Lung (tissue), 12 donors: Measurements from ENCODE around the gene ALK. TPM values are rescaled to one million over a fixed set of nuclear protein-coding genes. Genes with fewer than 3 reads are reported as not detected.

Experiments used
- ATAC-seq: fragments of 200-7000 bp; cut with Tn5 transposase; one replicate; pipeline ENCODE4 v1.9.1; 2020; ENCODE audit warnings: moderate number of reproducible peaks; ENCODE audit not compliant: insufficient read depth, low FRiP score
- DNase-seq, 3 donors: peaks; one replicate each; pipeline ENCODE4 v3.0.0-alpha.2; 2013 to 2017
- H3K27ac ChIP-seq, 2 donors: one replicate each; pipeline ENCODE4 v1.5.1; 2013; ENCODE audit warnings: mild to moderate bottlenecking in 2 of 2, moderate library complexity in 2 of 2, control low read depth in 1 of 2, inconsistent platforms in 1 of 2, low read depth in 1 of 2, low read length in 1 of 2
- H3K27me3 ChIP-seq, 3 donors: one replicate each; pipeline ENCODE4 v1.5.1; 2013; ENCODE audit warnings: low read length in 2 of 3; ENCODE audit not compliant: control insufficient read depth in 3 of 3, insufficient read depth in 3 of 3
- H3K36me3 ChIP-seq, 4 donors: one replicate each; pipeline ENCODE4 v1.5.1; 2013; ENCODE audit warnings: low read length in 4 of 4, mild to moderate bottlenecking in 1 of 4, moderate library complexity in 1 of 4; ENCODE audit not compliant: control insufficient read depth in 4 of 4, insufficient read depth in 4 of 4
- H3K4me1 ChIP-seq, 5 donors: one replicate each; pipeline ENCODE4 v1.5.1; 2013; ENCODE audit warnings: low read length in 5 of 5, mild to moderate bottlenecking in 2 of 5, moderate library complexity in 1 of 5; ENCODE audit not compliant: control insufficient read depth in 5 of 5, insufficient read depth in 5 of 5
- H3K4me3 ChIP-seq: one replicate; pipeline ENCODE4 v1.5.1; 2013; ENCODE audit warnings: mild to moderate bottlenecking, control low read depth, moderate library complexity
- H3K9ac ChIP-seq, 2 donors: one replicate each; pipeline ENCODE4 v1.5.1; 2013; ENCODE audit warnings: low read length in 2 of 2, control low read depth in 1 of 2; ENCODE audit not compliant: insufficient read depth in 1 of 2
- H3K9me3 ChIP-seq, 4 donors: one replicate each; pipeline ENCODE4 v1.5.1; 2013; ENCODE audit warnings: low read length in 3 of 4, mild to moderate bottlenecking in 1 of 4, moderate library complexity in 1 of 4; ENCODE audit not compliant: control insufficient read depth in 4 of 4, insufficient read depth in 3 of 4
- WGBS, 2 donors: extraction: QIAGEN DNeasy Blood & Tissue Kit; methylation state at CpG; one replicate each; pipeline ENCODE4 v1.1.7; 2013; 5-methylcytosine and 5-hydroxymethylcytosine counted together
- polyA plus RNA-seq, 2 donors: library from polyadenylated mRNA; stranded (reverse); fragments of 200-250 nt; gene quantifications; one replicate each; pipeline ENCODE4 v1.2.1, GENCODE V29; 2013
- total RNA-seq, 2 donors: library from RNA; depleted of rRNA in 1 of 2; stranded (reverse); fragments of >200 nt in 1 of 2; gene quantifications; one replicate each; pipeline ENCODE4 v1.2.1, GENCODE V29; 2014 to 2021
- TF ChIP-seq, protein P1 (sequence below): IDR thresholded peaks from 2 replicates; pipeline ENCODE4 v1.5.1; 2012; ENCODE audit warnings: mild to moderate bottlenecking; ENCODE audit errors: control extremely low read depth, extremely low read depth
- donor health status: control.
- donor health status: control.
- donor health status: Bipolar disorder and iron deficiency.
- donor health status: healthy.
- donor health status: DM: yes; HTN: yes; CAD: no.

ALK gene
- total and polyA plus RNA-seq, 4 donors = 0.09 to 0.25 (median 0.10) TPM; not detected in 1

GRCh38 chr2:29311458-29311857 is 609.9 kb downstream of the ALK start:
- DNase-seq (no peak), ATAC-seq (no peak)
- TF ChIP-seq, protein P1, sequence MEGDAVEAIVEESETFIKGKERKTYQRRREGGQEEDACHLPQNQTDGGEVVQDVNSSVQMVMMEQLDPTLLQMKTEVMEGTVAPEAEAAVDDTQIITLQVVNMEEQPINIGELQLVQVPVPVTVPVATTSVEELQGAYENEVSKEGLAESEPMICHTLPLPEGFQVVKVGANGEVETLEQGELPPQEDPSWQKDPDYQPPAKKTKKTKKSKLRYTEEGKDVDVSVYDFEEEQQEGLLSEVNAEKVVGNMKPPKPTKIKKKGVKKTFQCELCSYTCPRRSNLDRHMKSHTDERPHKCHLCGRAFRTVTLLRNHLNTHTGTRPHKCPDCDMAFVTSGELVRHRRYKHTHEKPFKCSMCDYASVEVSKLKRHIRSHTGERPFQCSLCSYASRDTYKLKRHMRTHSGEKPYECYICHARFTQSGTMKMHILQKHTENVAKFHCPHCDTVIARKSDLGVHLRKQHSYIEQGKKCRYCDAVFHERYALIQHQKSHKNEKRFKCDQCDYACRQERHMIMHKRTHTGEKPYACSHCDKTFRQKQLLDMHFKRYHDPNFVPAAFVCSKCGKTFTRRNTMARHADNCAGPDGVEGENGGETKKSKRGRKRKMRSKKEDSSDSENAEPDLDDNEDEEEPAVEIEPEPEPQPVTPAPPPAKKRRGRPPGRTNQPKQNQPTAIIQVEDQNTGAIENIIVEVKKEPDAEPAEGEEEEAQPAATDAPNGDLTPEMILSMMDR = no peak
- WGBS, 2 donors = 66 to 74% methylated on average over 5 of the region's 5 CpGs
- no peaks in the 10 kb centered on the region for H3K36me3 ChIP-seq
- H3K4me1 ChIP-seq = no peaks in the 10 kb centered on the region
- H3K27me3 ChIP-seq = peaks cover 0 to 3% (median 0%) of the 10 kb centered on the region in 3 donors
- no peaks in the 10 kb centered on the region for H3K9me3 ChIP-seq
- no peak overlapping the region for H3K27ac ChIP-seq
- H3K4me3 ChIP-seq = no peak overlapping the region
- H3K9ac ChIP-seq = no peak overlapping the region

GRCh38 chr2:29310650-29311348 is 610.6 kb downstream of the ALK start:
- TF ChIP-seq, protein P1 = no peak
- H3K27ac ChIP-seq = no peak overlapping the region
- 80 to 90% methylated on average over 10 of the region's 10 CpGs for WGBS, 2 donors
- no peaks in the 10 kb centered on the region for H3K4me1 ChIP-seq
- peaks cover 0 to 3% (median 0%) of the 10 kb centered on the region in 3 donors for H3K27me3 ChIP-seq
- no peak overlapping the region for H3K4me3 ChIP-seq
- no peak for ATAC-seq
- no peaks in the 10 kb centered on the region for H3K36me3 ChIP-seq
- no peaks in the 10 kb centered on the region for H3K9me3 ChIP-seq
- no peak overlapping the region for H3K9ac ChIP-seq
- DNase-seq = no peak

DNA sequence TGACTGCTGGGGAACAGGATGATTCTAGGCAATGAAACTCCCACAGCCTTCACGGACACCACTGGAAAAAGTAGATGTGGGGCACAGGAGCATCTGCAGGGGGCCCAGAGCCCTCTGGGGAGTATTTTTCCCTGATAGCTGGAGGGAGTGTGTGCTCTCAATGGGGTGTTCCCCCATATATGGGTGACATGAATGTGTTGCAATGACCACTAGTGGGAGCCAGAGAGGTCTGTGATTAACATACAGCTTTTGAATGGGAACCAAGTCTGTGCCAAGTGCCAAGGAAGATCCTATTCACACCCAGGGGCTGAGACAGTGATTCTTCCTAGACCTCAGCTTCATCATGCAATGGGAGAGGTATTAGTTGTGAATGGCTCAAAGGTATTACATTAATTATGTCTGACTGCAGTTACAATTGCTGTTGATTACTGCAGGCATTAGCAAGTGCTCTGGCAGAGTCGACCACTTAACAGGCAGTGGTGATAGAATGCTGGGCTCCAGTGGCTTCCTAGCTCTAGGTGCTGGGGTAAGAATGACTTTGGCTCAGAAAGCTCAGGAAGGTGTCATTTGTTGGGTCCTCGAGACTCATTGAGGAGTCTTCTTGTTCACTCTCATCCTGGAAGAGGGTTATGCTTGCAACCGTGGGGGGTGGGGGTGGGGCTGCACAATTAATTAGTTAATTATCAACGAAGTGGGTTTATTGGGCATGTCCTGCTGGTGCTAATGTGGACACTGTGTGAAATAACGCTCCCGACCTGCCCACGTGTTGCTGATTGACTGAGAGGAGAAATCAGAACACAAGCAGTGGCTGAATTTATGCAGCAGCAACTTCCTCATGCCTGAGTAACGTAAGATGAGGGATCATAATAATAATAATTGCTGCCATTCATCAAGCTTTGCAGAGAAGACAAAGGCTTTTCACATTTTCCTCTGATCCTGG is 612.0 kb downstream of the ALK start:
- 57 to 69% methylated on average over 9 of the region's 9 CpGs for WGBS, 2 donors
- Histone ChIP-seq H3K27me3 (peaks cover 0 to 3% (median 0%) of the 10 kb centered on the region in 3 donors), H3K9me3 (no peaks in the 10 kb centered on the region), H3K9ac (no peak overlapping the region), H3K4me1 (no peaks in the 10 kb centered on the region), H3K36me3 (no peaks in the 10 kb centered on the region), H3K4me3 (no peak overlapping the region), H3K27ac (no peak overlapping the region)
- TF ChIP-seq, protein P1 = peak; percentile 24
- peak; percentile 18 to 63 (median 47) for DNase-seq
- ATAC-seq = peak; percentile 78
